Chondrocyte (in vitro differentiated cells): ENCODE measurements around the gene KLK8. TPM values are rescaled to one million over a fixed set of nuclear protein-coding genes. Genes with fewer than 3 reads are reported as not detected.

Experiments
- DNase-seq: peaks from one replicate; pipeline ENCODE4 v3.0.0; 2021; ENCODE audit warnings: mixed read lengths, low spot score
- H3K27ac Mint-ChIP-seq: one replicate; pipeline ENCODE4 v1.8.0; 2021; ENCODE audit warnings: mild to moderate bottlenecking, moderate library complexity, mixed read lengths; ENCODE audit not compliant: unreplicated experiment
- H3K27me3 Mint-ChIP-seq: 2 replicates; pipeline ENCODE4 v1.8.0; 2021; ENCODE audit warnings: low read depth, mixed read lengths
- H3K36me3 Mint-ChIP-seq: 2 replicates; pipeline ENCODE4 v1.8.0; 2021; ENCODE audit warnings: low read depth, mixed read lengths
- H3K4me1 Mint-ChIP-seq: 2 replicates; pipeline ENCODE4 v1.8.0; 2021; ENCODE audit warnings: low read depth, mild to moderate bottlenecking, mixed read lengths
- H3K4me3 Mint-ChIP-seq: one replicate; pipeline ENCODE4 v1.8.0; 2021; ENCODE audit warnings: mild to moderate bottlenecking, moderate library complexity, mixed read lengths; ENCODE audit not compliant: unreplicated experiment
- H3K9me3 Mint-ChIP-seq: 2 replicates; pipeline ENCODE4 v1.8.0; 2021; ENCODE audit warnings: low read depth, mixed read lengths
- CTCF ChIP-seq: fragments of 200-600 bp; sonication (generic); IDR thresholded peaks from 2 replicates; pipeline ENCODE4 v1.5.0; 2021; ENCODE audit warnings: antibody characterized with exemption, mild to moderate bottlenecking, moderate library complexity
- total RNA-seq: library from RNA; stranded (reverse); gene quantifications from 3 replicates; pipeline ENCODE4 v1.2.1, GENCODE V29; 2021

KLK8 gene
- total RNA-seq, 1 donor from 2014 or later, result not detected

GRCh38 chr19:50949861-50950260, 51.5 kb downstream of the KLK8 start:
- Mint-ChIP-seq H3K4me1 (no peaks in the 10 kb centered on the region), H3K4me3 (no peak overlapping the region), H3K27ac (no peak overlapping the region), H3K36me3 (no peaks in the 10 kb centered on the region), H3K27me3 (peaks cover 10% of the 10 kb centered on the region), H3K9me3 (no peaks in the 10 kb centered on the region)
- DNase-seq, result no peak
- TF ChIP-seq CTCF, result no peak

- peaks cover 7% of the 10 kb centered on the region for H3K9me3 Mint-ChIP-seq
- H3K4me1 Mint-ChIP-seq, result no peaks in the 10 kb centered on the region
- H3K27ac Mint-ChIP-seq, result no peak overlapping the region
- no peak for TF ChIP-seq CTCF
- no peaks in the 10 kb centered on the region for H3K36me3 Mint-ChIP-seq
- no peak overlapping the region for H3K4me3 Mint-ChIP-seq
- peaks cover 7% of the 10 kb centered on the region for H3K27me3 Mint-ChIP-seq
- no peak for DNase-seq
Measured at GRCh38 chr19:50947123-50947522, 54.3 kb downstream of the KLK8 start.

Other genes starting within 250 kb of the KLK8 start
- not detected in 3 replicates for gene GPR32, start 231.1 kb downstream of the KLK8 start, total RNA-seq
- gene ACP4, start 211.2 kb downstream of the KLK8 start, total RNA-seq, result not detected in 3 replicates
- not detected in 3 replicates for gene KLK1, start 177.8 kb downstream of the KLK8 start, total RNA-seq
- not detected in 3 replicates for gene KLK15, start 168.0 kb downstream of the KLK8 start, total RNA-seq
- not detected in 3 replicates for gene KLK3, start 146.7 kb downstream of the KLK8 start, total RNA-seq
- not detected in 3 replicates for gene KLK2, start 128.2 kb downstream of the KLK8 start, total RNA-seq
- gene KLK4, start 90.2 kb downstream of the KLK8 start, total RNA-seq, result not detected in 3 replicates
- 0.38 to 0.42 TPM in 2 of 3 replicates, not detected in the other for gene KLK5, start 48.6 kb downstream of the KLK8 start, total RNA-seq
- gene KLK6, start 32.0 kb downstream of the KLK8 start, total RNA-seq, result not detected in 3 replicates
- gene KLK7, start 17.7 kb downstream of the KLK8 start, total RNA-seq, result not detected in 3 replicates
- not detected in 3 replicates for gene KLK10, start 18.1 kb upstream of the KLK8 start, total RNA-seq
- not detected in 3 replicates for gene KLK11, start 25.0 kb upstream of the KLK8 start, total RNA-seq
- not detected in 3 replicates for gene KLK12, start 33.4 kb upstream of the KLK8 start, total RNA-seq
- not detected in 3 replicates for gene KLK13, start 63.5 kb upstream of the KLK8 start, total RNA-seq
- gene KLK14, start 81.3 kb upstream of the KLK8 start, total RNA-seq, result not detected in 3 replicates
- gene CTU1, start 106.8 kb upstream of the KLK8 start, total RNA-seq, result 5.2 to 6.1 TPM (median 5.2 TPM) in 3 replicates
- not detected in 3 replicates for gene SIGLEC9, start 123.3 kb upstream of the KLK8 start, total RNA-seq
- not detected in 3 replicates for gene SIGLEC7, start 140.7 kb upstream of the KLK8 start, total RNA-seq
- gene CD33, start 223.5 kb upstream of the KLK8 start, total RNA-seq, result not detected in 3 replicates
- not detected in 3 replicates for gene SIGLECL1, start 249.5 kb upstream of the KLK8 start, total RNA-seq